ENCODE data around the gene MCCD1.
"Not testable (repeated sequence)": the region's sequence is repeated elsewhere in the genome, so short reads cannot be mapped to it uniquely, and the experiment has no call there.

The MCCD1 gene

GRCh38 chr6:31489086-31489485 is 39.7 kb upstream of the MCCD1 start:
- H3K4me3 ChIP-seq (ENCODE audit: low read depth, low read length), result no peak overlapping the region
- no peak for DNase-seq (ENCODE audit: low read depth)
- TF ChIP-seq CTCF (IDR thresholded peaks at IDR 0.05; ENCODE audit: insufficient read depth, low read depth, low read length, missing control alignments), result no peak

GRCh38 chr6:31490115-31490873 is 38.5 kb upstream of the MCCD1 start:
- no peak for DNase-seq (ENCODE audit: low read depth)
- TF ChIP-seq CTCF (IDR thresholded peaks at IDR 0.05; ENCODE audit: insufficient read depth, low read depth, low read length, missing control alignments), result no peak
- H3K4me3 ChIP-seq (ENCODE audit: low read depth, low read length), result no peak overlapping the region

DNA sequence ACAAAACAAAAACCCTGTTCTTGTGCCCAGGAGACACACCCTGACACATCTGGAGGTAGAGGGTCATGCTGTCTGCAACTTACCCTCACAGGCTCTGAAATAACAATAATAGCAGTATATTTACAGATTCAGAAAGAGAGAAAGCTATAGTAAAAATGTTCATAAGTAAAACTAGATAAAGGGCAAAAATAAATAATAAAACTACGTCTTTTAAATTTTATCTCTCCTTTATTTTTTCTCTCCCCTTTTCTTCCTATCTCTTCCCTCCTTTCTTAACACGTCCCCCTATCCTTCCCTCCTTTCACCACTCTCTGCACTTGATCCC is 35.2 kb upstream of the MCCD1 start:
- peak overlapping the region; percentile 68 for H3K4me3 ChIP-seq (ENCODE audit: low read depth, low read length)
- not testable (repeated sequence) for DNase-seq (ENCODE audit: low read depth)

GRCh38 chr6:31493875-31494694 is 34.7 kb upstream of the MCCD1 start:
- TF ChIP-seq CTCF (IDR thresholded peaks at IDR 0.05; ENCODE audit: insufficient read depth, low read depth, low read length, missing control alignments), result peak; percentile 85
- H3K4me3 ChIP-seq (ENCODE audit: low read depth, low read length), result peak overlapping the region; percentile 68
- DNase-seq (ENCODE audit: low read depth), result peak; percentile 86

DNA sequence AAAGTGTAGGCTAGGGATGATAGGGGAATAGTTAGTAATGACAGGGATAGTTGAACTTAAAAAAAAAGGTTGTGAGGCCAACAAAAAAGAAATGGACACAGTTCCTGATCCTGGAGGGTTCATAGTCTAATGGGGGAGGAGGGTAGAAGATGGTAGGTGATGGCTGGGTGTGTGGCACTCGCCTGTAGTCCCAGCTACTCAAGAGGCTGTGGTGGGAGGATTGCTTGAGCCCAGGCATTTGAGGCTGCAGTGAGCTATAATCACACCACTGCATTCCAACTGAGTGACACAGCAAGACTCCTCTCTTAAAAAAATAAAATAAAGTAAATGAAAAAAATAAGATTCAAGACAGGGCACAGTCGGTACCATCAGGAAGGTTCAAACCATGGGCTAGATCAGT is 33.2 kb upstream of the MCCD1 start:
- no peak for TF ChIP-seq CTCF (IDR thresholded peaks at IDR 0.05; ENCODE audit: insufficient read depth, low read depth, low read length, missing control alignments)
- H3K4me3 ChIP-seq (ENCODE audit: low read depth, low read length), result peak overlapping the region; percentile 68
- DNase-seq (ENCODE audit: low read depth), result peak; percentile 27

- H3K4me3 ChIP-seq (ENCODE audit: low read depth, low read length), result peak overlapping the region; percentile 68
These were observed 31.9 kb upstream of the MCCD1 start for GRCh38 chr6:31496826-31497225.

DNA sequence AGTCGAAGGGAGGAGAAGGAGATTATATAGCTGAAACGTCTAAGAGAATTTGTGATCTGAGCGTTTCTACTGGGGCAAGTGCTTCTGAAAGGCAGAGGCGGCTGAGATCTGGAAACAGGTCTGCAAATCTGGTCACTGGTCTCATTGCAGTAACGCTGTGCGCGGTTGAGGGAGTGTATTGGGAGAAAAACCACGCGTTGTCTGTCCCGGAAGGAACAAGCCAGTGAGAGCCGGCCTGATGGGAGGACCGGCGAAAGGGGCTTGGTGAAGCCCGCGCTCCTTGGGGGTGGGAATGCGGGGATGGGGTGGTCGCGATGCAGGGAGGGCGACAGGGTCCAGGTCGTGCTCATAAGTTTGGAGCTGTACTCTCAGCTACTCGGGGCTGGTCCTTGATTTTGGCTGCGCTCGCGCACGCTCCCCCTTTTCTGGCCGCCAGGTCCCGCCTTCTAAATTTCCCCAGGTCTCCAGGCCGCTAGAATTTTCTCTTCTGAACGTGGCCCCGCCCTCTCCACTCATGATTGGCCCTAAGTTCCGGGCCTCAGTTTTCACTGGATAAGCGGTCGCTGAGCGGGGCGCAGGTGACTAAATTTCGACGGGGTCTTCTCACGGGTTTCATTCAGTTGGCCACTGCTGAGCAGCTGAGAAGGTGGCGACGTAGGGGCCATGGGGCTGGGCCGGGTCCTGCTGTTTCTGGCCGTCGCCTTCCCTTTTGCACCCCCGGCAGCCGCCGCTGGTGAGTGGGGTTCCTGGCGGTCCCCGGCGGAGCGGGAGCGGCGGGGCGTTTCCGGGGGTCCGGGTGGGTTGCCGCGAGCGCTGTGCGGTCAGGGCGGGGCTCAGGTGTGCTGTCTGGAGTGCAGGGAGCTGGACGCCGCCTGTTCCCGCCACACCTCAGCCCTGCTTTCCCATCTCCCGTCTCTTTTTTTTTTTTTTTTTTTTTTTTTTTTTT is 31.0 kb upstream of the MCCD1 start, which contains the start of gene MICB:
TSS of gene MICB (plus strand) at position 615 of the 946 bp plus-strand sequence. CDS start at position 664, 49 bp downstream.
- DNase-seq (ENCODE audit: low read depth), result peak; percentile 90
- H3K4me3 ChIP-seq (ENCODE audit: low read depth, low read length), result peak within 1 kb of the TSS; percentile 68
- TF ChIP-seq CTCF (IDR thresholded peaks at IDR 0.05; ENCODE audit: insufficient read depth, low read depth, low read length, missing control alignments), result no peak

More at GRCh38 chr6:31496826-31497225, 31.9 kb upstream of the MCCD1 start:
- not testable (repeated sequence) for DNase-seq (ENCODE audit: low read depth)

All from GM12865 (cell line).